Measurements from ENCODE around the gene EFNA5. TPM values are rescaled to one million over a fixed set of nuclear protein-coding genes. Genes with fewer than 3 reads are reported as not detected.

EFNA5 gene
- polyA plus RNA-seq, 1 donor = 29.1 TPM

DNA sequence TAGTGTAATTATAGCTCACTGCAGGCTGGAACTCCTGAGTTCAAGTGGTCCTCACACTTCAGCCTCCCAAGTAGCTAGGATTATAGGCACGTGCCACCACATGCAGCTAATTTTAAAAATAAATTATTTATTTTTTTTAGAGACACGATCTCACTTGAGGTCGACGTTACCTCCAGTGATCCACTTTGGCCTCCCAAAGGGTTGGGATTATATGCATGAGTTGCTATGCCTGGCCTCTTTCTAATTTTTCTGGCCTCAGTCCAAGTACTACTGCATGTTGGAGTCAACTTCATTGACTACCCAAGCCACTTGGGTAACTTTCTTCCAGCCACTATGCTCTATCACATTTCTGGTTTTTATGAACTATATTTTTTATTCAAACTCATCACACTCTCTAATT lies 148.3 kb downstream of the EFNA5 start:
- DNase-seq = no peak

DNA sequence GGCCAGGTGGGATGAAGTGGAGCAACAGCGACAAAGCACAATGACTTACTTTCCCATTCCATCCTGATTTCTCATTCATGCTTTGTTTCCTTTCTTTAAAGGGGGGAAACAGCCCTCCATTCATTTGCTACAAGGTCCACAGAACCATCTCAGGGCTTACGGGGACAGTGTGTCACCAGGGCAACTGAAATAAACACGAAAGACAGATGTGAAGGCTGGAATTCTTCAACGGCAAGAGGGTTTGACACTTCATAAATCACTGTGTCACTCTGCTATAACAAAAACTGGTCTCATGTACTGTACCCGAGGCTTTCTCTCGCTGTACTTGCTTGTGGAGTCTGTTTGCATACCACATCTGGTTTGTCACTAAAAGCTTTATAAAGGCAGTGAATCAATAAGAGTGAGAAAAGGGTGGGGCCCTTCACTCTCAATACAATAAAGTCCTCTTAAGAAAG lies 150.8 kb downstream of the EFNA5 start:
- DNase-seq = peak; percentile 63

DNA sequence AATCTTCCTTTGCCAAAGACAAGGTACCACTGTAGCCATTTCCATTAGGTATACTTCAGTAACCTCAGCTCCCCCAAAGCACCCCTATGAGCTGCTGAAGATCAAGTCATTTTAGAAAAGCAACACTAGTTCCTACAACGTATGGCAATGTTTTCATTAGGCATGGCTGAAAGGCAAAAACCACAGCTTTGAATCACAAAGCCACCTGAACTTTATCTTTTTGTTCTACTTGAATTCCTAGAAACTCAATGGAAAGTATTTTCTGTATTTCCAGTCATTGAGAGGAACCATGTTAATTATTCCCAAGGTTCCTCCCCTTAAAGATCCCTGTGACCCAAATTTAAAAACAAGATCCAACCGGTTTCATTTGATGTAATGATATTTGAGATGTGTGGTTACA lies 152.1 kb downstream of the EFNA5 start:
- DNase-seq = no peak

DNA sequence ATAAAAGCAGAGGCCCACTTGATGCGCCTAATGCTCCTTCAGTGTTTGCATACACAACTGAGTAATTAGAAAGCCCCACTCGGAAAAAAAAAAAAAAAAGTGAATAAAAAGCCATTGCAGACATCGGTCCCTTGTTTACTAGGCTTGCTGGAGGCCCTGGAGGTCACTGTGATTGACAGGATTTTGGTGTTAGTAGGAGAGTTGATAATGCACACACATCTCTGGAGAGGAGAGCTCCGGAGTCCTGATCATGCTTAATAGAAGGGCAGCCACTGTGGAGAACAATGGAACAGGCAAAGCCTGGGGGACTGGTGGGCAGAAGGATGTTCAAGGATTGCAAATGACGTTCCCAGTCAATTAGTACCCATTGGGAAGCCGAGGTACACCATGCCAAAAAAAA lies 152.5 kb downstream of the EFNA5 start:
- no peak for DNase-seq

DNA sequence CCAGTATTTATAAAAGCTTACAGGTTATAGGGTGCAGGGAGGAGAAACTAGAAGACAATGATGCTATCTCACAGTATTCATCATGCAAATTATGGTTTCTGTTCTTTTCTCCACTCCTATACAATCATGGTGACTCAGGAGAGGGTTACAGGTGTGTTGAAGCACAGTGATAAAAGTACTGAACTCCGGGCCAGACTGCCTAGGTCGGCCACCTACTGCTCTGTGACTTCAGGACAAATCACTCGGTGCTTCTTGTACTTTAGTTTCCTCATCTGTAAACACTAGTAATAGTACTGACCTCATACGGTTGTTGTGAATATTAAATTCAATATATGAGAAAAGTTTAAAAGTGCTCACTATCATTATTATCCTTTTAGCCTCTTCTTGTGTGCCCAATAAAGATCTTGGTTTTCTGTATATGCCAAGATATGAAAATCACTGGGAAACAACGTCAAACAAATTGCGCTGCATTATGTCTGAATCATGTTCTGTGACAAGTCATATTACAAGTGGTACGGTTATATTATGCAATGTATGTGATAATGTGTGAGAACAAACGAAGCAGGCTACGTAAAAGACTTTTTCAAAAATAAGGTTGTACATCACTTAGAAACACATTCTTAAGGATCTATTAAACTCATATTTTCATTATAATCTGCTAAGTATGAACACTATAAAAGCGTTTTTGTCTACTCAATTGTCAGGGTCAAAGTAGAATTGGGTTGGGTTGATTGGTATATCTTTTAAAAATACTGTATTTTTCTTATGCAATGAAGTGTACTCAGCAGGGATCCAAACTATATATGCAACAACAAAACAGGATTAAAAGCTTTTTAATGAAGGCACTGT lies 153.3 kb downstream of the EFNA5 start:
- DNase-seq = no peak

DNA sequence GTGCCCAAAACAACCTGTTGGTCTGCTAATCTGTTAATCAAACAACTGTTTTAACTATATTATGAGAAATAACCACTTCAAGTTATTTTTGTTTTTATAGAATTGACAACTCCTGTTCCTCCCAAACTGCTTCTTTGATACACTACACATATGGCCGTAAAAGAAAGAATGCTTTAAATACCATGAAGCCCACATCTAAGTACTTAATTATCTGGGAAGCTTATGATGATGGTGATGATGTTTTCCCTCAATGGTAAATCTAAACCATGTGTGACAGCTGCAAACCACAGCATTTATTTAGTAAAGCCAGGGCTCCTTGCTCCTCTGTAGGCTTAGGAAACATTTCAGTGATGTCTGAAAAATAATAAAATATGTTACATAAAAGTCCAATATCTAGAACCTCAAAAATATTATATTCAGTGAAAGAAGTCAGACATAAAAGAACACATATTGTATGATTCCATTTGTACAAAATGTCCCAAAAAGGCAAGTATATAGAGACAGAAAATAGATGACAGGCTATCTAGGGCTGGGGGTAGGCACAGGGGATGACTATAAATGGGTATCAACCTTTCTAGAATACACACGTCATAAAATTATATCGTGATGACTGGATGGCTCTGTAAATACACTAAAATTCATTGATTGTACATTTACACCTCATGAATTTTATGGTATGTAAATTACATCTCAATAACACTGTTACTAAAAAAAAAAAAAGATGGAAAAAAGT lies 154.1 kb downstream of the EFNA5 start:
- DNase-seq = no peak

DNA sequence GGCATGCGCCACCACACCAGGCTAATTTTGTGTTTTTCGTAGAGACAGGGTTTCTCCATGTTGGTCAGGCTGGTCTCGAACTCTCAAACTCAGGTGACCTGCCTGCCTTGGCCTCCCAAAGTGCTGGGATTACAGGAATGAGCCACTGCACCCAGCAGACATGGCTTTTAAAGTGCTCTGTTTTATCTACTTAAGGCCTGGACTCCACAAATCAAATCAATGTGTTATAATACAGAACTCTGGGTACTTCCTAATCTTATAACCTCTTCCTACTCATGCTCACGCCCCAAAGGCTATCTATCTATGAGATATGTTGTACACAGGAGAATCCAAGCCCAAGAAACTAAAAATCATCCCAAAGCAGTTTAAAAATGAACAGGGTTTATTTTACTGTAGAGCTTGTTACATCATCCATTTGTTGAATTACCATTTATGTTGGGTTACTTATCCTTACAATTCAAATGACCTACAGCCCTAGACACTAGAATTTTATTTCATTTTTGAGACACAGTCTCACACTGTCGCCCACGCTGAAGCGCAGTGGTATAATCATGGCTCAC lies 155.1 kb downstream of the EFNA5 start:
- DNase-seq = no peak

DNA sequence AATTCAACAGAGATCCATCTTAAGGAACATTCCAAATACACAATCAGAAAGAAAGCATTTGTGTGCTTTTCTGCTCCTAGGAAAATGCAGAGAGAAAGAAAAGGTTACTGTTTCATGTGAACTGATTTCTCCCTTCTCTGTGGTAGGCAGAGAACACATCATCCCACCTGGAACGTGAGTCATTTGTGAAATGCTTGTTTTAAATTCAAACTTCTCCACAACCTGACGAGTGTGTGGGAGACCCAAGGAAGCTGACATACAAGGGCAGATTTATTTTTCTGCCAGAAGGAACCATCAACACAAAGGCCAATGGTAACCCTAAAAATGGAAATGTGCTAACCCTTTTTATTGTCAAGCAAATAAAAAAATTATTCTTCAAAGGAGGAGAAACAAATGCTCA lies 156.4 kb downstream of the EFNA5 start:
- no peak for DNase-seq

DNA sequence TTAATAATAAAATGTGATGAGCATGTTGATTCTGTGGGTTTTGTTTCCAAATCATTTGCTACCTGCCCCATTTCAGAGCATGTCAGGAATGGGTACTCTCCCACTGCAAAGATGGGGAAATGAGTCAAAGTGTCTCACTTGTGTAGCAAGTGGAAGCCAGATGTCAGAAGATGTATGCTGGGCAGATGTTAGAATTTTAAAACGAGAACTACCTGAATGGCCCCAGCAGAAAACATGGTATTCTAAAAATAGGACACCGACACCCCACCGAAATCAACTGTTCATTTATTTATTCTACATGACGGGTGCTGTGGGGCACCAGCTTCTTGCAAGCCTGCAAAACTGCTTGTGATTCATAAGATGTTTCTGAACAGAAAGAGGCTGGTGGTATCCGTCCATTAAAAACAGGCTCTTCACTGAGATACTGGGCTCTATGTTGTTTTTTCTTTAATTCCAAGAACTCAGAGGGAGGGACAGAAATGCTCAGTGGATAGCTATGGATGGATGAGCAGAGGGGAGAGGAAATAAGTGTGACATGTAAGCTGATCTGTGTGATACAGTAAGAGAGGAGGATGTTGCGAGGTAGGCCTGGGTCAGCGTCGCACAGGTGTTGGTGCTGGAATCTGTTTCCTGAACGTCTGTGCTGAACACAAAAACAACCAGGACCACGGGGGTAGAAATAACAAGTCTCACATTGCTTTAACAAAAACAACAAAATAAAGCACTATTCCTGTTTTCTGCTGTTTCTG lies 157.2 kb downstream of the EFNA5 start:
- no peak for DNase-seq

DNA sequence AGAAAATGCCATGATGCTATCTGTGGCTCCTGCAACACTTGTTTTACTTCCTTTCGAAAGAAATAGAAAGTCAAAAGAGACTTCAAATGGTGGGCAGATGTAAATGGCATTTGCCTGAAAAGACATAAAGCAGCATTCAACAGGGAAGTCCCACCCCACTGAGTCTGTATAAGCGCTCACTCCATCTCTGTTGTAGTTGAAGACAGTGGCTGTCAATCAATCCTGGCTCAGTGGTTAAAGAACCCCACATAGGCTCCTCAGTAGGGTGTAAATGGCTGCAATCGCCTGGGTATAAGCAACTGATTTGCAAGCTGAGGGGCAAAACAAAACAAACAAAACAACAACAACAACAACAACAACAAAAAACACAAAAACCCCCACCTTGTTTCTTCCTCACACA lies 158.7 kb downstream of the EFNA5 start:
- DNase-seq = no peak

DNA sequence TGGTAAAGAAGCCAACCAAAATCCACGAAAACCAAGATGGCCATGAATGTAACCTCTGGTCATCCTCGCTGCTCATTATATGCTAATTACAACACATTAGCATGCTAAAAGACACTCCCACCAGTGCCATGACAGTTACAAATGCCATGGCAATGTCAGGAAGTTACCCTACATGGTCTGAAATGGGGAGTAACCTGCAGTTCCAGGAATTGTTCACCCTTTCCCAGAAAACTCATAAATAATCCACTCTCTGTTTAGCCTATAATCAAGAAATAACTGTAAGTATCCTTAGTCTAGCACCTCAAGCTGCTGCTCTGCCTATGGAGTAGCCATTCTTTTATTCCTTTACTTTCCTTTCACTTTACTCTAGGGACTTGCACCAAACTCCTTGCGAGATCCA lies 160.6 kb downstream of the EFNA5 start:
- no peak for DNase-seq

DNA sequence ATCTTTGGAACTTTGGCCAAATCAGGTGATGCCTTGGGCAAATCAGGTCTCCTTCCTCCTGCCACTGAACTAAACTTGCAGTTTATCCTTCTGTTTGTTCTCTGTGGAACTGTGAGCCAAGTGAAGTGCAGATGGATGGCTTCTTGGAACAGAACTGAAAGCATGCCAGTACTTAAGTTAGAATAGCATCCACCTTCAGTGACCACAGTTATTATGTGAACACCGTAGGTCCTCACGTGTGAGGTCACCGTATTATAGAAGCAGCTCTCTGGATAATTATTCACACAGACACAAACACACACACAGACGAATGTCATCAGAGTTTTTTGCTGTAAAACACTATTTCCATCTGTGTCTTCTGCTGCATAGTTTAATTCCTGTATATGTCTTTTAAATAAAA lies 162.6 kb downstream of the EFNA5 start:
- DNase-seq = no peak

DNA sequence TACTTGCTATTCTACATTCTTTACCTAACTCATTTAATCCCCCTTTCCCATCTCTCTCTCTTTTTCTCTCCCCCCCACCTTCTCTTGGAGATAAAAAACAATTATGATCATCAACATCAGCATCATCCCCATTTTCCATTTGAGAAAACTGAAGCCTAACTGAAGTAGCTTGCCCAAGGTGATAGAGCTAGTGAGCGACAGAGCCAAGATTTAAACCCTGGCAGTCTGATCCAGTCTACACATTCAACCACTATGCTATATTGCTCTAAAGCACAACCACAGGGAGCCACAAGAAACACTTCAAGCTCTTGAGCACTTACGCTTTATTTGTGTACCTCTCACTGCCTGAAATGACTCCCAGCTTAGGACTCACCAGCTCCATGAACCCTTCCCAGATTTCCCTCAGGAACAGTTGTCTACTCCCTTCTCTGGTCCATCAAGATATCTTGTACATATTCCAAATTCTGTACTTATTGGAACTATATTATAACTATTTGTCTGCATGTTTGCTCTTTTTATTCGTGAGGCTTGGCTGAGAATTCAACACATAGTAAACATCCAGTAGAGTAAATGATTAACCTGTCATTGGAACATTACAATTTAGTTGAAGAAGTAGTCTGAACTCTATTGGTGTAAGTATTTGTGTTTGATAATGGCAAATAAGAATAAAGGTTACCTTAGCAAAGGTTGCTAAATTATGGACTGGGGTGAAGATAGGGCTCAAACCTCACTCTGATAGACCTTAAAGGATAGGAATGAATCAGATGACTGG lies 164.8 kb downstream of the EFNA5 start:
- DNase-seq = no peak

DNA sequence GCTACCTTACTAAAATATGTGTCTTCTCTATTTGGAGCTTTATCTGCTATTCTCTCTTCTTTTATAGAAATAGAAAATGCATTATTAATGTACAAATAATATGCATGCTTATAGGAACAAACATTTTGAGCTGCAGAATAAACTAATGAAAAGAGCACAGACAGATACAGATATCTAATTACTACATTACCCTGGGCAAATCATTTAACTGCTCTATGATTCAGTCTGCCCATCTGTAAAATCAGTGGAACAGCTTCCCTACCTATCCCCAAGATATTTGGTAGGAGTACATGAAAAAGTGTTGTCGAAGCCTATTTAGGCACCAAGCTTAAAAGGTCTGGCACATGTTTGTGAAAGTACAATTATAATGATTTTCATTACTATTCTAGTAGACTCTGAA lies 166.3 kb downstream of the EFNA5 start:
- DNase-seq = no peak

DNA sequence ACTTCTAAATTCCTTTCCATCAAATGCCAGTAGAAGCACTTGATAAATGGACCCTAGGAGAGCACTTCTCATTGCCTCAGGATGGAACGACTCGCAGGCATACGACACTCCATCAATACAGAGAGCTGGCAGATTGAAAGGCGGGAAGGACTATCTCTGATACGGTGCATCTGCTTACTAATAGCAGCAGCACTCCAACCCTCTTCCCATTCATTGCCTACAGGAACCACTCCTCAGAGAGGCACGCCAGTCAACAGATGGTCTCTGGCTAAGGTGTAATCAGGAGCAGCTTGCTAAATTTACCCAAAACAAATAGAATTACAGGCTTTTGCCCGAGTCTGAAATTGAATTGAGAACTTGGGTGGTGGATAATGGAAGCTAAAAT lies 168.1 kb downstream of the EFNA5 start:
- no peak for DNase-seq

DNA sequence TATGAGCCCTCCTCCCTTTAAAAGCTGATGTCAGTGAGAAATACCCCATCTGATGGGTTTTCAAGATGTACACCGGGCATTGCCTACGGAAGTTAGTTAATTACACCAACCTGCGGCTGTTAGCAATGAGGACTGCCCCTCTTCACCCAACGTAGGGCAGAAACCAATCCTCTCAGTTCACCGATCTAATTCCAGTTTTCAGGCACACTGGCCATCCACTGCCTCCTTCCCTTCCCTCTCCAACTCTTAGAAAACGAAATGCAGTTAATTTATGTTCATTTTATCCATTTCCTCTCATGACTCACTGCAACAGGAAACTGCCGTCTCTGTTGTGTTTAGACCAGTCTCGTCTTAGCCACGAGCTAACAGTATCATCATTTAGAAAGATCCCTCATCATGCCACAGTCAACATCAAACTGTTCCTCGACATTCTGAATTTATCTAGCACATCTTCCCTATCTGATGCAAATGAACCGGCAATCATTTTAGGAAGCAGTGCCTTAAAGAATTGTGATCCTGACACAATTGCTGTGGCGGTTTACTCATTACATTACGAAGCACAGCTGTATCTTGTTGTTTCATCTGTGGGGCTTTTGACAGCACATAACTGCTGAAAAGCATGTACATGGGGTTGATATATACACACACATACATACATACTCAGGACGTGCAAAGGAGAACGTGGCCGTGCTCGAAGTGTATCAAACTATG lies 168.6 kb downstream of the EFNA5 start:
- no peak for DNase-seq

DNA sequence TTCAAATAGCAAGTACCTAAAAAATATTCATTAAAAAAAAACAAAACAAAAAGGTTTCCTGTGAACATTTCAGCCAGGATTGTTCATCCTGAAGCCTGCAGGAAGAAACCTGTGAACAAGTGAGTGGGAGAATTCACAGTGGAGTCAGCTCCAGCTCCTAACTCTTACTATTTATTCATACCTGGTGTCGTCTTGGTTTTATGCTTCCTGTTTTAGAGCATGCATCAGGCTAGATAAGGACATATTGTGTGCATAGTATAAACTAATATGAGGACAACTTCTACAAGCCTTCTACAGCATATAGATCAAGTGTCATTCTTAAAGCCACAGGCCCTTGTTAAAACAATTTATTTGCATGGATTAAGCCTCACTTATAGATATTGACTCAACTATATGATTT lies 169.9 kb downstream of the EFNA5 start:
- DNase-seq = no peak

DNA sequence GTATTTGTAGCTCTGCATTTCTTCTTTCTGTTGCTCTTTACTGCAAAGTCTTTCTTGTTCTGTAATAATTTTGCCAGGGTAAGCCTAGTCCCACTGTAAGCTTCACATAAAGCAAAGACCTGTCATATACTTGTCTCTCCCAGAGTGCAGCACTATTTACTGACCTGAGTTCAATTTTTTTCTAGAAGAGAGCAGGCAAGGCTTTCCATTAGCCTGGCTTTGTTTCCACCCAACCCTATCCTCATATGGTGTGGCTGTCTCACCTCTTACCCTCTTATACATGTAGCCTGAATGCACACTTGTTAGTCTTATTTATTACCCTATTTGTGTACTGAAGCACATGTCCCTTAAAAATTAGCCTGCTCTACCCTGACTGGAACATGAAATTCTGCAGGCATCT lies 170.4 kb downstream of the EFNA5 start:
- DNase-seq = no peak

DNA sequence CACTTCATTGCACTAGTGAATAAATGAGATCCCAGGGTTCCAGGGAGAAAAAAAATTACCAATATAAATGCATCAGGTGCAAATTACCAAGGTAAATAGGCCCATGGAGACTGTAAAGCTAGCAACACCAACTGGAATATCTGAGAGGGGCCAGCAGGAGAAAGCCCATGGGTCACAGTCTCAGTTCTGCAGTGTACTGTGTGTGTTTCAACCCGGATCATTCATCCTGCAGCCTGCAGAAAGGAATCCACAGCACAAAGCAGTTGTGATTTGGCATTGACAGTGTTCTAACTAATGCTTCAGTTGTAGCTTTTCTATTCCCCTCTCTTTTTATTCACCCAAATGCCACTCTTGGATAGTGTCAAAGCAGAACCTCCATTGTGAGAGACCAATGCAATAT lies 171.0 kb downstream of the EFNA5 start:
- no peak for DNase-seq

DNA sequence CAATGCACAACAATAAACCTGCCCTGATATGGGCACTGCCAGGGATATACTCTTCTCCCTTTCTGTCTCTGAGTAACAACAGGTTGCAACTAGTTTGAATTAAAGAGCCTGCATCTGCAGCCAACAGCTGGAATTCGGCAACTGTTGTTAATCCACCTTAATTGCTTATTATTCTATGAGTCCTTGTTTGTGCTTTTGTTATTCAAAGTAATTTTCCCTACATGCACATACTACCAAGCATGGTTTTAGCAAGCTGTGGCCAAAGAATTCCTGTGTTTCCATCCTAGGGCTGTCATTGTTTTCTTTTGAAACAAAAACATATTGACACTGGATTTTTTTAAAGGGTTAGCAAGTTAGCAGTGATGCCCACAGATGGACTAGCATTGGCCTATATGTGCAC lies 171.5 kb downstream of the EFNA5 start:
- no peak for DNase-seq

DNA sequence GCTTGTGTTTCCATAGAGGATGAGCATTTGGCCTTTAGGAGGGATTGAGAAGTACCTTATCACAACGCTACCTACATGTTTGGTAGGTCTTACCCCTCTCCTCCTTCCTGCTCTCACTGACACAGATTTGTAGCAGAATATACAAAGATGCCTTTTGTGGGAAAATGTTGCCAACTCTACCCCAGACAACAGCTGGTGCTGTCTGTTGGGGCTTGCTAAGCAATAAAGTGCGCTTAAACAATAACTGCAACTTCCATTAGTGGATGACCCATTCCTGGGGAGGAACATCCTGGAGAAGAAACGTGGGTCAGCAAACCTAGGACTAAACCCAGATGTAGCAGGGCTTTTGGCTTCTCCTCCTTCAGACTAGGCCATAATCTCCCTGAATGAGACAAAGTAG lies 174.3 kb downstream of the EFNA5 start:
- no peak for DNase-seq
